ENCODE results near the gene SMG6.

Gene SMG6

GRCh38 chr17:2289878-2290478 lies 13.6 kb downstream of the SMG6 start:
- Histone ChIP-seq H3K27ac (ENCODE audit: insufficient read depth in 1 of 2, low read depth in 1 of 2, low read length in 2 of 2, poor library complexity in 1 of 2, severe bottlenecking in 2 of 2) (no peak overlapping the region), H3K4me1 (ENCODE audit: control extremely low read depth in 1 of 4, control insufficient read depth in 4 of 4, insufficient read depth in 4 of 4, low read length in 3 of 4) (no peaks in the 10 kb centered on the region), H3K27me3 (replicated peaks in 2 of 5; ENCODE audit: control insufficient read depth in 4 of 5, insufficient read depth in 5 of 5, low read length in 4 of 5) (no peaks in the 10 kb centered on the region), H3K36me3 (ENCODE audit: control insufficient read depth in 4 of 4, insufficient read depth in 4 of 4, low read length in 3 of 4) (peaks cover 24 to 55% (median 41%) of the 10 kb centered on the region in 4 experiments), H3K9me3 (ENCODE audit: control extremely low read depth in 1 of 5, control insufficient read depth in 4 of 5, insufficient read depth in 2 of 5, low read depth in 1 of 5, low read length in 4 of 5) (no peaks in the 10 kb centered on the region), H3K4me3 (ENCODE audit: control insufficient read depth in 1 of 7, extremely low read depth in 1 of 7, insufficient read depth in 4 of 7, low read depth in 2 of 7, low read length in 6 of 7) (no peak overlapping the region)
- 90% methylated on average over 2 of the region's 5 CpGs for whole genome bisulfite sequencing (ENCODE audit: insufficient coverage)
- CTCF ChIA-PET = no interaction called here
- DNase-seq = peak; percentile 24 to 72 (median 64)
- POLR2A ChIA-PET = no interaction called here

- POLR2A ChIA-PET = interaction anchor here (0.6 kb wide), 1 partner anchor 18 kb away, joined by 3 read pairs; no protein-coding TSS in a partner anchor
Measured at GRCh38 chr17:2283302-2283701, 20.3 kb downstream of the SMG6 start.

DNA sequence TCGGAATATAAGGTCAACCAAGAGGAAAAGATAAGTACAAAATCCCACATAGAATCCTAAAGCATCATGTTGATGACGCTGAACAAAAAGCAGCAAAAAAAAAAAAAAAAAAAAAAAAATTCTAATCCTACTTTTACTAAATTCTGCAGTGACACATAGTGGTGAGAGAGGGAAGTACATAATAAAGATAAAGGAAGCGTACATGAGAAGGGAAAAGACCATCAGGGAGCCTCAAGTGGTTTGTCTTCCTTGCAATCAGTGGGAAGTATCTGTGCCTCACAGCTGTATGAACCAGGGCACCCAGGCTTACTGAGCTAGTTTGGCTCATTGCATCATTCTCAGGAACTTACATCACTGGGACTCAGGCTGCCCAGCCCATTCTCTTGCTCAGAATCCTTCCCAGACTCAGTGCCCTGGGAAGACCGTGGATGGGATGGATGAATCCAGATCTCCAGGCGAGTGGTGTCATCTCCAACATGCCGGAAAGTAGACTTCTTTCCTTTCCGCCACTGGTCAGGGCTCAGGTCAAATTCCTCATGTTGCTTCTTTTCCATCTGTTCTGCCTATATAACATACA lies 21.2 kb downstream of the SMG6 start:
- no peaks in the 10 kb centered on the region for H3K9me3 ChIP-seq (ENCODE audit: control extremely low read depth in 1 of 5, control insufficient read depth in 4 of 5, insufficient read depth in 2 of 5, low read depth in 1 of 5, low read length in 4 of 5)
- H3K27ac ChIP-seq (ENCODE audit: insufficient read depth in 1 of 2, low read depth in 1 of 2, low read length in 2 of 2, poor library complexity in 1 of 2, severe bottlenecking in 2 of 2) = no peak overlapping the region
- H3K36me3 ChIP-seq (ENCODE audit: control insufficient read depth in 4 of 4, insufficient read depth in 4 of 4, low read length in 3 of 4) = peaks cover 21 to 65% (median 40%) of the 10 kb centered on the region in 4 experiments
- H3K4me1 ChIP-seq (ENCODE audit: control extremely low read depth in 1 of 4, control insufficient read depth in 4 of 4, insufficient read depth in 4 of 4, low read length in 3 of 4) = peaks cover 0 to 2% (median 0%) of the 10 kb centered on the region in 4 experiments
- no peak overlapping the region for H3K4me3 ChIP-seq (ENCODE audit: control insufficient read depth in 1 of 7, extremely low read depth in 1 of 7, insufficient read depth in 4 of 7, low read depth in 2 of 7, low read length in 6 of 7)
- CTCF ChIA-PET = interaction anchor here (0.7 to 2.7 kb wide), 15 partner anchors 10 to 406 kb away, joined by 3 to 10 read pairs (median 4); partner anchors contain the start of gene HIC1
- DNase-seq = peak; percentile 68 to 84 (median 79)
- WGBS (ENCODE audit: insufficient coverage) = 75% methylated on average over 4 of the region's 7 CpGs
- H3K27me3 ChIP-seq (replicated peaks in 2 of 5; ENCODE audit: control insufficient read depth in 4 of 5, insufficient read depth in 5 of 5, low read length in 4 of 5) = no peaks in the 10 kb centered on the region
- POLR2A ChIA-PET = no interaction called here

More at GRCh38 chr17:2283302-2283701, 20.3 kb downstream of the SMG6 start:
- Histone ChIP-seq H3K4me3 (ENCODE audit: control insufficient read depth in 1 of 7, extremely low read depth in 1 of 7, insufficient read depth in 4 of 7, low read depth in 2 of 7, low read length in 6 of 7) (no peak overlapping the region), H3K9me3 (ENCODE audit: control extremely low read depth in 1 of 5, control insufficient read depth in 4 of 5, insufficient read depth in 2 of 5, low read depth in 1 of 5, low read length in 4 of 5) (no peaks in the 10 kb centered on the region), H3K36me3 (ENCODE audit: control insufficient read depth in 4 of 4, insufficient read depth in 4 of 4, low read length in 3 of 4) (peaks cover 23 to 66% (median 45%) of the 10 kb centered on the region in 4 experiments), H3K27me3 (replicated peaks in 2 of 5; ENCODE audit: control insufficient read depth in 4 of 5, insufficient read depth in 5 of 5, low read length in 4 of 5) (no peaks in the 10 kb centered on the region), H3K27ac (ENCODE audit: insufficient read depth in 1 of 2, low read depth in 1 of 2, low read length in 2 of 2, poor library complexity in 1 of 2, severe bottlenecking in 2 of 2) (no peak overlapping the region), H3K4me1 (ENCODE audit: control extremely low read depth in 1 of 4, control insufficient read depth in 4 of 4, insufficient read depth in 4 of 4, low read length in 3 of 4) (peaks cover 0 to 2% (median 0%) of the 10 kb centered on the region in 4 experiments)
- CTCF ChIA-PET = interaction anchor here (0.9 to 2.7 kb wide), 15 partner anchors 9 to 407 kb away, joined by 3 to 10 read pairs (median 4); partner anchors contain the start of genes HIC1, SMG6 and SRR
- 96% methylated on average over 7 of the region's 7 CpGs for WGBS (ENCODE audit: insufficient coverage)
- DNase-seq = no peak

- Histone ChIP-seq H3K27ac (ENCODE audit: insufficient read depth in 1 of 2, low read depth in 1 of 2, low read length in 2 of 2, poor library complexity in 1 of 2, severe bottlenecking in 2 of 2) (no peak overlapping the region), H3K27me3 (replicated peaks in 2 of 5; ENCODE audit: control insufficient read depth in 4 of 5, insufficient read depth in 5 of 5, low read length in 4 of 5) (no peaks in the 10 kb centered on the region), H3K36me3 (ENCODE audit: control insufficient read depth in 4 of 4, insufficient read depth in 4 of 4, low read length in 3 of 4) (peaks cover 17 to 70% (median 37%) of the 10 kb centered on the region in 4 experiments), H3K4me1 (ENCODE audit: control extremely low read depth in 1 of 4, control insufficient read depth in 4 of 4, insufficient read depth in 4 of 4, low read length in 3 of 4) (peaks cover 0 to 2% (median 0%) of the 10 kb centered on the region in 4 experiments), H3K9me3 (ENCODE audit: control extremely low read depth in 1 of 5, control insufficient read depth in 4 of 5, insufficient read depth in 2 of 5, low read depth in 1 of 5, low read length in 4 of 5) (no peaks in the 10 kb centered on the region), H3K4me3 (ENCODE audit: control insufficient read depth in 1 of 7, extremely low read depth in 1 of 7, insufficient read depth in 4 of 7, low read depth in 2 of 7, low read length in 6 of 7) (no peak overlapping the region)
- ChIA-PET POLR2A (interaction anchor here (0.6 kb wide), 1 partner anchor 50 kb away, joined by 8 read pairs; no protein-coding TSS in a partner anchor), CTCF (interaction anchor here (0.7 to 2.5 kb wide), 3 partner anchors 15 to 323 kb away, joined by 5 to 11 read pairs (median 6); no protein-coding TSS in a partner anchor)
- no peak for DNase-seq
- WGBS (ENCODE audit: insufficient coverage) = 99% methylated on average over 6 of the region's 9 CpGs
Measured at GRCh38 chr17:2279707-2280106, 23.9 kb downstream of the SMG6 start.

DNA sequence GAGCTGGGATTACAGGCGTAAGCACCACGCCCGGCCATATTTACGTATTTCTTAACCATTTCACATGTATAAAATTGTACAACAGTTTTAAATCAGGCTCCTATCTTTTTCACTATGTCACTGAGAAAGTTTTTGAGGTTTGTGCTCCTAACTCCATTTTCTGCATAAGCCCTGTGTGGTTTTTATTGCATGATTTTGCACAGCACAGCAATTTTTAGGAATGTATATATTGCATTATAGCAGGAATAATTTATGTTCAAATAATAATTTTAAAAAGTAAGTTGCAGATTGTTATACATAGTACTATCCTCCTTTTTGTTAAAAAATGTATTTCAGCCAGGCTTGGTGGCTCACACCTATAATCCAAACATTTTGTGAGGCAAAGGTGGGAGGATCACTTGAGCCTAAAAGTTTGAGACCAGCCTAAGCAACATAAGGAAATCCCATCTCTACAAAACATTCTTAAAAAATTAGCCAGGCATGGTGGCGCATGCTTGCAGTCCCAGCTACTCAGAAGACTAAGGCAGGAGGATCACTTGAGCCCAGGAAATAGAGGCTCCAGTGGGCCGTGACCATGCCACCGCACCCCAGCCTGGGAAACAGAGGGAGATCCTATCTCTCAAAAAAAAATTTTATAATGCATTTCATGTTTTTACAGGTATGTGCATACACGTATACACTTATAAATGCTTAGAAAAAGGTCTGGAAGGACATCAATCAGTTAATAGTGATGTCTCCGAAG lies 26.0 kb downstream of the SMG6 start:
- no peak overlapping the region for H3K4me3 ChIP-seq (ENCODE audit: control insufficient read depth in 1 of 7, extremely low read depth in 1 of 7, insufficient read depth in 4 of 7, low read depth in 2 of 7, low read length in 6 of 7)
- no peak for DNase-seq
- no peaks in the 10 kb centered on the region for H3K4me1 ChIP-seq (ENCODE audit: control extremely low read depth in 1 of 4, control insufficient read depth in 4 of 4, insufficient read depth in 4 of 4, low read length in 3 of 4)
- ChIA-PET POLR2A (no interaction called here), CTCF (no interaction called here)
- H3K27ac ChIP-seq (ENCODE audit: insufficient read depth in 1 of 2, low read depth in 1 of 2, low read length in 2 of 2, poor library complexity in 1 of 2, severe bottlenecking in 2 of 2) = no peak overlapping the region
- H3K36me3 ChIP-seq (ENCODE audit: control insufficient read depth in 4 of 4, insufficient read depth in 4 of 4, low read length in 3 of 4) = peaks cover 13 to 66% (median 32%) of the 10 kb centered on the region in 4 experiments
- no peaks in the 10 kb centered on the region for H3K9me3 ChIP-seq (ENCODE audit: control extremely low read depth in 1 of 5, control insufficient read depth in 4 of 5, insufficient read depth in 2 of 5, low read depth in 1 of 5, low read length in 4 of 5)
- H3K27me3 ChIP-seq (replicated peaks in 2 of 5; ENCODE audit: control insufficient read depth in 4 of 5, insufficient read depth in 5 of 5, low read length in 4 of 5) = no peaks in the 10 kb centered on the region
- 100% methylated on average over 1 of the region's 9 CpGs for WGBS (ENCODE audit: insufficient coverage)

DNA sequence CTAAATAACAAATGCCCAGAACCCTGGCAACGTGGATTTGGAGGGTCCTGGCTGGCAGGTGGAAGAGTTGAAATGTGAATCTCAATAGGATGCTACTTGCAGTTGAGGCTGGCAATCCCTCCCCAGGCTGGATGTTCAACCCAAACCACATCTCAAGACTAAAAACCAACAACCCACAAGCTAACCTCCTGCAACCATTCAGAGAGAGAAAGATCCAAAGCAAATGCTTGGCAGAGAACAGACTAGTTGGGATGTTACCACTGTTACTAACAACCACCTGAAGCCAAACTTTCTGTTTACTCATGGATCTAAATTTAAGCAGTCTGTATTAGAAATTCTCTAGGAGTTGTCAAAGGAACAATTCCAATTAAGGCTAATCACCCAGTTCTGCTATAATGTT lies 27.9 kb downstream of the SMG6 start:
- no CpG with 5 or more reads among the region's 1 CpG for WGBS (ENCODE audit: insufficient coverage)
- Histone ChIP-seq H3K27me3 (replicated peaks in 2 of 5; ENCODE audit: control insufficient read depth in 4 of 5, insufficient read depth in 5 of 5, low read length in 4 of 5) (no peaks in the 10 kb centered on the region), H3K27ac (ENCODE audit: insufficient read depth in 1 of 2, low read depth in 1 of 2, low read length in 2 of 2, poor library complexity in 1 of 2, severe bottlenecking in 2 of 2) (no peak overlapping the region), H3K4me3 (ENCODE audit: control insufficient read depth in 1 of 7, extremely low read depth in 1 of 7, insufficient read depth in 4 of 7, low read depth in 2 of 7, low read length in 6 of 7) (no peak overlapping the region), H3K9me3 (ENCODE audit: control extremely low read depth in 1 of 5, control insufficient read depth in 4 of 5, insufficient read depth in 2 of 5, low read depth in 1 of 5, low read length in 4 of 5) (no peaks in the 10 kb centered on the region), H3K4me1 (ENCODE audit: control extremely low read depth in 1 of 4, control insufficient read depth in 4 of 4, insufficient read depth in 4 of 4, low read length in 3 of 4) (no peaks in the 10 kb centered on the region), H3K36me3 (ENCODE audit: control insufficient read depth in 4 of 4, insufficient read depth in 4 of 4, low read length in 3 of 4) (peaks cover 7 to 55% (median 26%) of the 10 kb centered on the region in 4 experiments)
- POLR2A ChIA-PET = no interaction called here
- DNase-seq = no peak
- CTCF ChIA-PET = interaction anchor here (1.0 kb wide), 1 partner anchor 18 kb away, joined by 3 read pairs; no protein-coding TSS in a partner anchor

Data from common myeloid progenitor, CD34-positive (primary cell).